GM23248 (cell line): ENCODE results near the gene ERI3. TPM values are rescaled to one million over a fixed set of nuclear protein-coding genes. Genes with fewer than 3 reads are reported as not detected.

ENCODE experiments used
- DNase-seq: peaks from one replicate; pipeline ENCODE4 v3.0.0-alpha.2; 2015
- H2AFZ ChIP-seq: fragments of 200-600 bp; sonication (generic); 2 replicates; pipeline ENCODE4 v1.6.1; 2016; ENCODE audit warnings: antibody characterized with exemption
- H3F3A ChIP-seq: fragments of 200-600 bp; sonication (generic); 2 replicates; pipeline ENCODE4 v1.6.1; 2016; ENCODE audit warnings: mild to moderate bottlenecking, antibody characterized with exemption, mixed run types; ENCODE audit not compliant: insufficient read depth
- H3K27ac ChIP-seq: fragments of 200-600 bp; sonication (generic); 2 replicates; pipeline ENCODE4 v1.5.1; 2016; ENCODE audit warnings: mild to moderate bottlenecking
- H3K27me3 ChIP-seq: fragments of 200-600 bp; sonication (generic); replicated peaks from 2 replicates; pipeline ENCODE4 v1.6.1; 2016; ENCODE audit warnings: mild to moderate bottlenecking; ENCODE audit not compliant: insufficient read depth
- H3K36me3 ChIP-seq: fragments of 200-600 bp; sonication (generic); 2 replicates; pipeline ENCODE4 v1.6.1; 2016; ENCODE audit warnings: low read depth, mild to moderate bottlenecking
- H3K4me1 ChIP-seq: fragments of 200-600 bp; sonication (generic); 2 replicates; pipeline ENCODE4 v1.6.1; 2016; ENCODE audit warnings: mild to moderate bottlenecking; ENCODE audit not compliant: insufficient read depth
- H3K4me2 ChIP-seq: fragments of 200-600 bp; sonication (generic); one replicate; pipeline ENCODE4 v1.6.1; 2016; ENCODE audit warnings: mild to moderate bottlenecking; ENCODE audit not compliant: unreplicated experiment
- H3K4me3 ChIP-seq: fragments of 200-600 bp; sonication (generic); 2 replicates; pipeline ENCODE4 v1.5.1; 2016; ENCODE audit warnings: mild to moderate bottlenecking
- H3K79me2 ChIP-seq: fragments of 200-600 bp; sonication (generic); 2 replicates; pipeline ENCODE4 v1.6.1; 2016; ENCODE audit warnings: mild to moderate bottlenecking; ENCODE audit not compliant: insufficient read depth
- H3K9ac ChIP-seq: fragments of 200-600 bp; sonication (generic); 2 replicates; pipeline ENCODE4 v1.6.1; 2016; ENCODE audit warnings: mild to moderate bottlenecking
- H3K9me2 ChIP-seq: fragments of 200-600 bp; sonication (generic); 2 replicates; pipeline ENCODE4 v1.6.1; 2016; ENCODE audit warnings: mixed run types, mild to moderate bottlenecking, moderate library complexity; ENCODE audit not compliant: insufficient read depth
- H3K9me3 ChIP-seq: fragments of 200-600 bp; sonication (generic); one replicate; pipeline ENCODE4 v1.6.1; 2017; ENCODE audit warnings: low read depth
- H4K20me1 ChIP-seq: fragments of 200-600 bp; sonication (generic); 2 replicates; pipeline ENCODE4 v1.6.0; 2016; ENCODE audit not compliant: insufficient read depth
- EZH2 ChIP-seq: fragments of 200-600 bp; sonication (generic); IDR thresholded peaks from 2 replicates; pipeline ENCODE4 v1.6.1; 2018; ENCODE audit warnings: antibody characterized with exemption, mild to moderate bottlenecking; ENCODE audit not compliant: insufficient read depth, poor library complexity, severe bottlenecking
- EZH2phosphoT487 ChIP-seq: fragments of 200-600 bp; sonication (generic); IDR thresholded peaks from 2 replicates; pipeline ENCODE4 v1.6.1; 2018; ENCODE audit warnings: antibody characterized with exemption, moderate library complexity, mild to moderate bottlenecking, low read depth; ENCODE audit not compliant: insufficient read depth
- WGBS, 2 experiments: methylation state at CpG; one replicate each; pipeline ENCODE4 v1.1.6; 2015 to 2017; ENCODE audit warnings: low lambda C conversion rate in 2 of 2, low coverage in 1 of 2; ENCODE audit errors: missing lambda C conversion rate in 2 of 2; 5-methylcytosine and 5-hydroxymethylcytosine counted together
- in situ Hi-C: fragments of 300-500 bp; cut with MboI; formaldehyde crosslinking; loops from 2 replicates; pipeline ENCODE4 v1.15.0; 2020
- polyA plus RNA-seq: library from polyadenylated mRNA; unstranded; fragments of >200 nt; fragmentation: Nextera tagmentation; extraction: Ambion mirVana; gene quantifications from 2 replicates; pipeline ENCODE4 v1.2.1, GENCODE V29; 2016
- total RNA-seq: library from RNA; depleted of rRNA; stranded (reverse); fragments of >200 nt; shearing (Covaris generic); gene quantifications from 2 replicates; pipeline ENCODE4 v1.2.3, GENCODE V29; 2014

Gene ERI3
- total and polyA plus RNA-seq, 2 experiments from 2014 or later, result 51.2 to 83.4 TPM

DNA sequence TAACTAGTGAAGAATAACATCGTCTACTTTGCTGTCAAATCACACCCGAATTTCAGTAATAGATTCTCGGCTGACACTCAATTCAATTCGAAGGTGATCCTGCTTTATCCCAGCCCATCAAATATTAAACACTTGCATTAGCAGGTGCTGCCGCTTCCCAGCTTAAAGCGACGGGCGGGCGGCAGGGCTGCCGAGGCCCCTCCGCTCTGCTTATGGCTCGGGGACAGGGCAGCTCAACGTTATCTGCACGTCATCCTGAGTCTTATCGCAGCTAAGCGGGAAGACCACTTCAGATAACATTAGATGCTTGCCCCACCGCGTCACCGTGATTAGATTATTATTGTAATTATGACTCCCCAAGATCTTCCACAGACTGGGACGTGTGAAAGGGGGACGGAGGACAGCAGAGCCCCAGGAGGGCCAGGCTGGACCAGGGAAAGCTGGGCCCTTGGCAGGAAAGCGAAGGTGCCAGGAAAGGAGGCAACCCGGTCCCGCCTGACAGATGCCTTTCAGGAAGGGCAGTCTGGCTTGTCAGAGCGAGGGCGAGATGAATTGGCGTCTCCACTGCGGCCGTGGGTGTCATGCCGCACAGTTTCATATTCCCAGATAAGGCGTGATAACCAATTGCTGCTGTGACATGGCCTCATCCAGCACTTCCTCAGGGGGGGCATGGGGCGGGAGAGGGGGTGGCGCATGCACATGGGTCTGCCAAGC lies 104.8 kb downstream of the ERI3 start:
- in situ Hi-C loops, result no loop called here
- no peak for DNase-seq
- TF ChIP-seq EZH2phosphoT487, result no peak
- no peak for TF ChIP-seq EZH2
- Histone ChIP-seq H3K4me3 (no peak overlapping the region), H3K9me2 (no peaks in the 10 kb centered on the region), H3K36me3 (no peaks in the 10 kb centered on the region), H3K27ac (no peak overlapping the region), H3K4me1 (no peaks in the 10 kb centered on the region), H3K9ac (no peak overlapping the region), H3K79me2 (no peaks in the 10 kb centered on the region), H4K20me1 (no peaks in the 10 kb centered on the region), H2AFZ (no peak overlapping the region), H3K9me3 (no peaks in the 10 kb centered on the region), H3K27me3 (no peaks in the 10 kb centered on the region), H3K4me2 (no peak overlapping the region), H3F3A (no peaks in the 10 kb centered on the region)
- WGBS, 2 experiments, result 92% methylated on average over 33 of the region's 33 CpGs

- Histone ChIP-seq H3K9me2 (no peaks in the 10 kb centered on the region), H3F3A (no peaks in the 10 kb centered on the region), H3K27ac (no peak overlapping the region), H3K4me2 (no peak overlapping the region), H2AFZ (no peak overlapping the region), H3K27me3 (no peaks in the 10 kb centered on the region), H4K20me1 (no peaks in the 10 kb centered on the region), H3K4me1 (no peaks in the 10 kb centered on the region), H3K36me3 (no peaks in the 10 kb centered on the region), H3K79me2 (no peaks in the 10 kb centered on the region), H3K4me3 (no peak overlapping the region), H3K9ac (no peak overlapping the region), H3K9me3 (no peaks in the 10 kb centered on the region)
- no peak for TF ChIP-seq EZH2
- no peak for TF ChIP-seq EZH2phosphoT487
- no peak for DNase-seq
- in situ Hi-C loops, result no loop called here
- 81 to 92% methylated on average over 7 of the region's 7 CpGs for WGBS, 2 experiments
These were observed 105.5 kb downstream of the ERI3 start for GRCh38 chr1:44249543-44249942.

- 95 to 98% methylated on average over 2 of the region's 2 CpGs for WGBS, 2 experiments
- in situ Hi-C loops, result no loop called here
These were observed 108.3 kb downstream of the ERI3 start for GRCh38 chr1:44246806-44247205.

DNA sequence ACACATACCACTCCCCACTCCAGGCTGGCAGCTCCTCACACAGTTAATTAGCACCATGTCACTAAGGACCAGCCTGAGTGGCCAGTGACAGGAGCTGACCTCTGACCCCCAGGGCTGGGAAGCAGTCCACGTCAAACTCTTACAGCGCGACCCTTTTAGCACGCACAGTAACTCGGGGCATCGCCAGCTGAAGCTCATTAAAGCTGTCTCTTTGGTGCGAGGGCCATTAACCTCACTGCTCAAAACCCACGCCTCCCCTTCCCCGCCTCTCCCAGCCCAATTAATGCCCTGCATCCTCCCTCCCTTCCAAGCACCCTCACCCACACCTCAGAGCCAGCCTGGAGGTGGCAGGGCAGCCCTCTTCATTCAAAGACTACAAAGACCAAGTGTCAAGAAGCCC lies 110.1 kb downstream of the ERI3 start:
- no peaks in the 10 kb centered on the region for H3F3A ChIP-seq
- H2AFZ ChIP-seq, result no peak overlapping the region
- TF ChIP-seq EZH2 (no peak), EZH2phosphoT487 (no peak)
- H3K27me3 ChIP-seq, result no peaks in the 10 kb centered on the region
- DNase-seq, result no peak
- 0 out of 2 replicates have a peak, but pooled peaks cover 2% of the 10 kb centered on the region for H3K4me1 ChIP-seq
- H3K79me2 ChIP-seq, result no peaks in the 10 kb centered on the region
- no peak overlapping the region for H3K4me2 ChIP-seq
- H3K9me3 ChIP-seq, result no peaks in the 10 kb centered on the region
- WGBS, 2 experiments, result 80 to 87% methylated on average over 8 to 9 of the region's 9 CpGs
- no peaks in the 10 kb centered on the region for H3K9me2 ChIP-seq
- in situ Hi-C loops, result no loop called here
- no peak overlapping the region for H3K4me3 ChIP-seq
- H4K20me1 ChIP-seq, result no peaks in the 10 kb centered on the region
- H3K27ac ChIP-seq, result no peak overlapping the region
- no peaks in the 10 kb centered on the region for H3K36me3 ChIP-seq
- no peak overlapping the region for H3K9ac ChIP-seq

More at GRCh38 chr1:44246806-44247205, 108.3 kb downstream of the ERI3 start:
- H3K79me2 ChIP-seq, result no peaks in the 10 kb centered on the region
- no peaks in the 10 kb centered on the region for H3K9me2 ChIP-seq
- H3K9me3 ChIP-seq, result no peaks in the 10 kb centered on the region
- no peaks in the 10 kb centered on the region for H3K36me3 ChIP-seq
- DNase-seq, result no peak
- TF ChIP-seq EZH2 (no peak), EZH2phosphoT487 (no peak)
- no peak overlapping the region for H3K9ac ChIP-seq
- H4K20me1 ChIP-seq, result no peaks in the 10 kb centered on the region
- H3K4me2 ChIP-seq, result no peak overlapping the region
- no peak overlapping the region for H3K4me3 ChIP-seq
- H3K4me1 ChIP-seq, result no peaks in the 10 kb centered on the region
- no peak overlapping the region for H3K27ac ChIP-seq
- no peak overlapping the region for H2AFZ ChIP-seq
- no peaks in the 10 kb centered on the region for H3F3A ChIP-seq
- no peaks in the 10 kb centered on the region for H3K27me3 ChIP-seq
